Activated CD8-positive, alpha-beta memory T cell treated with anti-CD3 and anti-CD28 coated beads for 4 hours (primary cell): ENCODE measurements around the gene TRAF3IP1.

ENCODE experiments used
- DNase-seq, 2 donors: peaks; one replicate each; pipeline ENCODE4 v3.0.0-alpha.2; 2020; ENCODE audit warnings: low read depth in 2 of 2

Gene TRAF3IP1

GRCh38 chr2:238408615-238409340 is 88.5 kb downstream of the TRAF3IP1 start:
- DNase-seq, result no peak

- no peak for DNase-seq
Observed at GRCh38 chr2:238409341-238410199, 89.3 kb downstream of the TRAF3IP1 start.

- no peak for DNase-seq
Observed at GRCh38 chr2:238412067-238412767, 91.9 kb downstream of the TRAF3IP1 start.

GRCh38 chr2:238413368-238413767 is 93.0 kb downstream of the TRAF3IP1 start:
- no peak for DNase-seq

GRCh38 chr2:238415036-238415764 is 94.9 kb downstream of the TRAF3IP1 start:
- no peak for DNase-seq

GRCh38 chr2:238415893-238416292 is 95.6 kb downstream of the TRAF3IP1 start:
- DNase-seq, result no peak

- DNase-seq, result no peak
Observed at GRCh38 chr2:238418196-238418998, 98.1 kb downstream of the TRAF3IP1 start.

- DNase-seq, result no peak
Observed at GRCh38 chr2:238418999-238419546, 98.8 kb downstream of the TRAF3IP1 start.

GRCh38 chr2:238420442-238420841 is 100.1 kb downstream of the TRAF3IP1 start:
- DNase-seq, result no peak

- no peak for DNase-seq
Observed at GRCh38 chr2:238420878-238421694, 100.8 kb downstream of the TRAF3IP1 start.

GRCh38 chr2:238421695-238422035 is 101.3 kb downstream of the TRAF3IP1 start:
- no peak for DNase-seq

- DNase-seq, result no peak
Observed at GRCh38 chr2:238422285-238422684, 102.0 kb downstream of the TRAF3IP1 start.

GRCh38 chr2:238422940-238423339 is 102.6 kb downstream of the TRAF3IP1 start:
- no peak for DNase-seq

GRCh38 chr2:238423561-238424312 is 103.4 kb downstream of the TRAF3IP1 start:
- no peak for DNase-seq

- no peak for DNase-seq
Observed at GRCh38 chr2:238424313-238424700, 104.0 kb downstream of the TRAF3IP1 start.

GRCh38 chr2:238425505-238425978 is 105.2 kb downstream of the TRAF3IP1 start:
- DNase-seq, result no peak

- no peak for DNase-seq
Observed at GRCh38 chr2:238425979-238426567, 105.8 kb downstream of the TRAF3IP1 start.
